CD14-positive monocyte (primary cell): ENCODE measurements around the gene WDR64. TPM values are rescaled to one million over a fixed set of nuclear protein-coding genes. Genes with fewer than 3 reads are reported as not detected.

Experiments
- DNase-seq, 3 donors: peaks; one replicate each; pipeline ENCODE4 v3.0.0-alpha.2; 2011 to 2022
- H2AFZ ChIP-seq: 2 replicates; pipeline ENCODE4 v1.6.0; 2012; ENCODE audit warnings: mild to moderate bottlenecking, low read depth, low read length, inconsistent platforms; ENCODE audit not compliant: insufficient read depth, poor library complexity, severe bottlenecking
- H3K27ac ChIP-seq, 2 donors: 1 replicate in 1 of 2; 2 replicates in 1 of 2; pipeline ENCODE4 v1.5.1; 2012 to 2013; ENCODE audit warnings: low read length in 2 of 2, control low read depth in 1 of 2, inconsistent platforms in 1 of 2, low read depth in 1 of 2, mild to moderate bottlenecking in 1 of 2
- H3K27me3 ChIP-seq, 2 donors: one replicate each; pipeline versions ENCODE4 v1.6.0 to v1.6.1; 2011 to 2013; ENCODE audit warnings: low read length in 2 of 2; ENCODE audit not compliant: control insufficient read depth in 2 of 2, insufficient read depth in 2 of 2
- H3K36me3 ChIP-seq, 2 donors: replicated peaks in 1 of 2; 1 replicate in 1 of 2; 2 replicates in 1 of 2; pipeline versions ENCODE4 v1.5.1 to v1.6.1; 2012 to 2013; ENCODE audit warnings: low read length in 2 of 2, control low read depth in 1 of 2, inconsistent platforms in 1 of 2, mild to moderate bottlenecking in 1 of 2; ENCODE audit not compliant: insufficient read depth in 2 of 2, control insufficient read depth in 1 of 2
- H3K4me1 ChIP-seq, 2 donors: 1 replicate in 1 of 2; 2 replicates in 1 of 2; pipeline versions ENCODE4 v1.5.1 to v1.6.1; 2012 to 2013; ENCODE audit warnings: low read length in 2 of 2, control low read depth in 1 of 2, inconsistent platforms in 1 of 2, mild to moderate bottlenecking in 1 of 2, moderate library complexity in 1 of 2; ENCODE audit not compliant: insufficient read depth in 2 of 2, control insufficient read depth in 1 of 2
- H3K4me2 ChIP-seq: replicated peaks from 2 replicates; pipeline ENCODE3; 2012; ENCODE audit warnings: low read length, moderate library complexity, mild to moderate bottlenecking; ENCODE audit not compliant: poor library complexity, severe bottlenecking; ENCODE audit errors: extremely low read depth
- H3K4me3 ChIP-seq, 3 experiments: fragments of 200-600 bp in 1 of 3; sonication (generic) in 1 of 3; replicated peaks in 1 of 3; 1 replicate in 2 of 3; 2 replicates in 1 of 3; pipeline ENCODE4 v1.5.1; 2011 to 2013; ENCODE audit warnings: low read length in 3 of 3, mild to moderate bottlenecking in 3 of 3, control low read depth in 2 of 3, low read depth in 2 of 3, inconsistent platforms in 1 of 3, moderate library complexity in 1 of 3
- H3K79me2 ChIP-seq: 2 replicates; pipeline ENCODE4 v1.6.0; 2012; ENCODE audit warnings: mild to moderate bottlenecking, control low read depth, inconsistent platforms, low read length, moderate library complexity; ENCODE audit not compliant: insufficient read depth
- H3K9ac ChIP-seq: 2 replicates; pipeline ENCODE4 v1.6.0; 2017; ENCODE audit warnings: low read length, mild to moderate bottlenecking; ENCODE audit not compliant: insufficient read depth, poor library complexity, severe bottlenecking
- H3K9me3 ChIP-seq, 2 donors: replicated peaks in 1 of 2; 1 replicate in 1 of 2; 2 replicates in 1 of 2; pipeline versions ENCODE4 v1.5.1 to v1.6.1; 2012 to 2013; ENCODE audit warnings: low read length in 2 of 2, control low read depth in 1 of 2; ENCODE audit not compliant: control insufficient read depth in 1 of 2, insufficient read depth in 1 of 2
- H4K20me1 ChIP-seq: 2 replicates; pipeline ENCODE4 v1.6.0; 2012; ENCODE audit warnings: mild to moderate bottlenecking, low read length, control low read depth, moderate library complexity; ENCODE audit not compliant: insufficient read depth
- H3K27ac Mint-ChIP-seq, 7 donors: one replicate each; pipeline ENCODE4 v1.8.0; 2020; ENCODE audit warnings: mild to moderate bottlenecking in 7 of 7, mixed read lengths in 7 of 7, moderate library complexity in 6 of 7, inconsistent platforms in 2 of 7
- H3K27me3 Mint-ChIP-seq, 3 donors: one replicate each; pipeline ENCODE4 v1.8.0; 2021 to 2022; ENCODE audit warnings: low read depth in 3 of 3, mild to moderate bottlenecking in 3 of 3, mixed read lengths in 3 of 3, moderate library complexity in 3 of 3, inconsistent platforms in 1 of 3
- H3K36me3 Mint-ChIP-seq, 2 donors: one replicate each; pipeline ENCODE4 v1.8.0; 2020; ENCODE audit warnings: mixed read lengths in 2 of 2, inconsistent platforms in 1 of 2, mild to moderate bottlenecking in 1 of 2
- H3K4me1 Mint-ChIP-seq: one replicate; pipeline ENCODE4 v1.8.0; 2020; ENCODE audit warnings: mild to moderate bottlenecking, mixed read lengths
- H3K4me3 Mint-ChIP-seq, 2 donors: one replicate each; pipeline ENCODE4 v1.8.0; 2020; ENCODE audit warnings: mild to moderate bottlenecking in 2 of 2, mixed read lengths in 2 of 2, moderate library complexity in 1 of 2
- H3K9me3 Mint-ChIP-seq, 7 donors: one replicate each; pipeline ENCODE4 v1.8.0; 2020 to 2022; ENCODE audit warnings: mixed read lengths in 7 of 7, mild to moderate bottlenecking in 6 of 7, moderate library complexity in 6 of 7, inconsistent platforms in 2 of 7
- CTCF ChIP-seq: fragments of 200-600 bp; IDR thresholded peaks from one replicate; pipeline ENCODE4 v1.8.0; 2022; ENCODE audit warnings: antibody characterized with exemption, mild to moderate bottlenecking
- WGBS: methylation state at CpG from one replicate; pipeline ENCODE4 v1.1.5; 2013; ENCODE audit warnings: missing lambda C conversion rate; ENCODE audit not compliant: insufficient coverage; 5-methylcytosine and 5-hydroxymethylcytosine counted together
- intact Hi-C, 2 donors: fragments of 100-400 bp; cut with micrococcal nuclease; formaldehyde crosslinking; loops; one replicate each; pipeline versions ENCODE4 v1.15.0 to v1.15.1; 2023
- polyA plus RNA-seq, 3 donors: library from polyadenylated mRNA; depleted of rRNA in 1 of 3; unstranded in 2 of 3; stranded (reverse) in 1 of 3; fragments of 300-500 nt in 2 of 3; fragments of >200 nt in 1 of 3; fragmentation: Illumina TruSeq in 2 of 3; gene quantifications; 1 replicate in 2 of 3; 2 replicates in 1 of 3; pipeline ENCODE4 v1.2.3, GENCODE V29; 2012 to 2021

Gene WDR64
- polyA plus RNA-seq, 3 donors: not detected

DNA sequence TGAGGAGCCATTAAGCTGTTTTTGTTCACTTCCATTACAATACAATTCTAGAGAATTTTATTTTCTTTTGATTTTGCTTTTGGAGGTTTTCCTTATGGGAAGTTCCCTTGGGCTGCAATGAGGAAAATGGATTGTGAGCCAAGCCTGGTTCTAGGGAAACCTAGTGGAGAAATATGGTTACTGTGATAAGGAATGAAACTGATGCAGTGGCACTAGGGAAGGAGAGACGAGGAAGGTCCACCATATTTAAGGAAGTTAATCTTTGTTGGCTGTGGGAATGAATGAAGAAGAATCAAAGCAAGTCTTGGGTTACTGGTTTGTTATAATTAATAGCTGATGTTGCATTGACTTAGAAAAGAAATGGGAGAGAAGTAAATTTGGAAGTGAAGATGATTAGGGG is 40.3 kb upstream of the WDR64 start:
- H2AFZ ChIP-seq: no peak overlapping the region
- peaks cover 0 to 5% of the 10 kb centered on the region in 2 donors for H3K36me3 ChIP-seq
- WGBS: 15% methylated on average over 1 of the region's 1 CpG
- H3K4me1 ChIP-seq: peaks cover 11 to 20% of the 10 kb centered on the region in 2 donors
- no peak for TF ChIP-seq CTCF
- peaks cover 11 to 13% of the 10 kb centered on the region in 2 donors for H3K36me3 Mint-ChIP-seq
- H3K27ac ChIP-seq: peak overlapping the region in 1 of 2 donors; percentile 60
- no peak overlapping the region for H3K4me3 ChIP-seq
- H3K9ac ChIP-seq: no peak overlapping the region
- no peak overlapping the region for H3K27ac Mint-ChIP-seq
- H3K4me2 ChIP-seq: no peak overlapping the region
- peaks cover 14% of the 10 kb centered on the region for H3K4me1 Mint-ChIP-seq
- H4K20me1 ChIP-seq: no peaks in the 10 kb centered on the region
- intact Hi-C loops: loop anchor here in 1 of 2 donors (5.0 to 10.0 kb wide), 2 partner anchors 79 to 233 kb away; partner anchors contain the start of genes EXO1 and KMO
- no peak overlapping the region for H3K4me3 Mint-ChIP-seq
- no peaks in the 10 kb centered on the region for H3K27me3 ChIP-seq
- no peaks in the 10 kb centered on the region for H3K9me3 ChIP-seq
- H3K27me3 Mint-ChIP-seq: peaks cover 0 to 3% (median 0%) of the 10 kb centered on the region in 3 donors
- peaks cover 7% of the 10 kb centered on the region for H3K79me2 ChIP-seq
- H3K9me3 Mint-ChIP-seq: no peaks in the 10 kb centered on the region
- DNase-seq: peak in 1 of 3 donors; percentile 35

DNA sequence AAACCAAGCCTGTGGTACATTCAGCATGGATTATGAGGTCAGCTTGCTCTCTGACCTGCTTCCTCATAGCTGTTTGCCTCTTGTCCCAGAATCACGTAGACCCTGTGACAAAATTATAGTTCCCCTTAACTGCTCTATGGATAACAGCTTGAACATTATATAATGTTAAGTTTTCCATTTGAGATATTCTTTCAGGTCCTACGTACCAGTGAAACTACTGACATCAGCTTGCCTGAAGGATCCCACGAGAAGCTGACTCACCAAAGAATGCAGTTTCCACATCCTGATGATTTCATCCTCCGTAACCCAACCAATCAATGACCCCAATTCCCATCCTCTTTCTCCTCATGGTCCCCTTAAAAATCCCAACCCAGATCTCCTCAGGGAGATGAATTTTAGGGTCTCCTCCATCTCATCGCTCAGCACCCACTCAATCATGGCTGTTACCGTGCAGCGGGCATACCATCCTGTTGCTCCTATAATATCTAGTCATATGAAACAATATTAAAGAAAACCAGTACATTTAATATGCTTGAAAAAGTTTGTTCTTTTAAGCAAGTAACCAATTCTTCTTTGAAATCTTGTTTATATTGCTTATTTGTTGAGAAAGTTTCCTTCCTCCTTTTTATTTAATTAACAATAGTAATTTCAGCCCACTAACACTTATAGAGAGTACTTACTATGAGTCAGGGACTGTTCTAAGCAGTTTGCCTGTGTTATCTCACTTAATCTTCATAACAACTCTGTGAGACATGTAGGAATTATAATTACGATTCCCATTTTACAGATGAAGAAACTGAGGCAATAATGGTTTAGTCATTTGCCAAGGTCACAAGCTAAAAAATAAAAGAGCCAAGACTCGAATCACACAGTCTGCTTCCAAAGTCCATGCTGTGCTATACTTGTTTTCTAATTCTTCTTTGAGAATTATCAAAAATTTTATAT is 39.3 kb upstream of the WDR64 start:
- H3K36me3 ChIP-seq: peaks cover 0 to 5% of the 10 kb centered on the region in 2 donors
- H3K4me1 ChIP-seq: peaks cover 11 to 20% of the 10 kb centered on the region in 2 donors
- peak overlapping the region in 4 of 7 donors; percentile 72 to 91 (median 84) for H3K27ac Mint-ChIP-seq
- TF ChIP-seq CTCF: no peak
- H3K4me1 Mint-ChIP-seq: peaks cover 10% of the 10 kb centered on the region
- DNase-seq: peak; percentile 68 to 94 (median 70)
- intact Hi-C loops: loop anchor here in 1 of 2 donors (5.0 to 10.0 kb wide), 2 partner anchors 81 to 232 kb away; partner anchors contain the start of genes EXO1 and KMO
- no peaks in the 10 kb centered on the region for H3K9me3 Mint-ChIP-seq
- no peak overlapping the region for H2AFZ ChIP-seq
- peaks cover 7% of the 10 kb centered on the region for H3K79me2 ChIP-seq
- H3K4me3 ChIP-seq: no peak overlapping the region
- no peaks in the 10 kb centered on the region for H3K9me3 ChIP-seq
- no peaks in the 10 kb centered on the region for H3K27me3 ChIP-seq
- no peak overlapping the region for H3K9ac ChIP-seq
- peak overlapping the region in 1 of 2 donors; percentile 60 for H3K27ac ChIP-seq
- peaks cover 0 to 1% (median 0%) of the 10 kb centered on the region in 3 donors for H3K27me3 Mint-ChIP-seq
- whole genome bisulfite sequencing: 0% methylated on average over 3 of the region's 9 CpGs
- H3K4me2 ChIP-seq: peak overlapping the region; percentile 6
- H3K36me3 Mint-ChIP-seq: peaks cover 11 to 18% of the 10 kb centered on the region in 2 donors
- peak overlapping the region in 1 of 2 donors; percentile 3 for H3K4me3 Mint-ChIP-seq
- H4K20me1 ChIP-seq: no peaks in the 10 kb centered on the region
